VCaP (cell line): ENCODE results near the gene CCR5AS.

Source experiments
- H3K27ac ChIP-seq: fragments of 450-650 bp; 2 replicates; pipeline ENCODE4 v1.5.1; 2017
- CTCF ChIP-seq: fragments of 450-650 bp; conservative IDR thresholded peaks from 2 replicates; pipeline ENCODE4 v1.5.1; 2017; ENCODE audit warnings: mild to moderate bottlenecking, moderate library complexity

Gene CCR5AS

GRCh38 chr3:46449755-46450552 lies 43.1 kb upstream of the CCR5AS start:
- TF ChIP-seq CTCF = peak; percentile 66
- H3K27ac ChIP-seq = no peak overlapping the region

GRCh38 chr3:46448721-46449120 lies 41.9 kb upstream of the CCR5AS start:
- no peak for TF ChIP-seq CTCF
- H3K27ac ChIP-seq = no peak overlapping the region

GRCh38 chr3:46447228-46447985 lies 40.5 kb upstream of the CCR5AS start:
- no peak overlapping the region for H3K27ac ChIP-seq
- no peak for TF ChIP-seq CTCF

- TF ChIP-seq CTCF = no peak
- H3K27ac ChIP-seq = no peak overlapping the region
These were observed 36.0 kb upstream of the CCR5AS start for GRCh38 chr3:46442576-46443530.

GRCh38 chr3:46440531-46441294 lies 33.8 kb upstream of the CCR5AS start:
- no peak overlapping the region for H3K27ac ChIP-seq
- TF ChIP-seq CTCF = no peak

- no peak overlapping the region for H3K27ac ChIP-seq
- TF ChIP-seq CTCF = no peak
These were observed 32.0 kb upstream of the CCR5AS start for GRCh38 chr3:46438831-46439230.
